Activated CD4-positive, alpha-beta T cell treated with anti-CD3 and anti-CD28 coated beads for 24 hours (primary cell): ENCODE data around the gene ADISSP.

Source experiments
- DNase-seq, 2 donors: peaks; one replicate each; pipeline ENCODE4 v3.0.0-alpha.2; 2020; ENCODE audit warnings: low read depth in 2 of 2

Gene ADISSP

GRCh38 chr20:3716195-3716834, 51.2 kb downstream of the ADISSP start:
- peak in 1 of 2 donors; percentile 6 for DNase-seq

GRCh38 chr20:3714092-3714491, 53.5 kb downstream of the ADISSP start:
- no peak for DNase-seq

GRCh38 chr20:3712279-3712873, 55.2 kb downstream of the ADISSP start, which contains the start of gene SIGLEC1:
TSS of gene SIGLEC1 (minus strand) at chr20:3712600. CDS start at chr20:3707128, 5,472 bp downstream.
- DNase-seq = no peak

DNA sequence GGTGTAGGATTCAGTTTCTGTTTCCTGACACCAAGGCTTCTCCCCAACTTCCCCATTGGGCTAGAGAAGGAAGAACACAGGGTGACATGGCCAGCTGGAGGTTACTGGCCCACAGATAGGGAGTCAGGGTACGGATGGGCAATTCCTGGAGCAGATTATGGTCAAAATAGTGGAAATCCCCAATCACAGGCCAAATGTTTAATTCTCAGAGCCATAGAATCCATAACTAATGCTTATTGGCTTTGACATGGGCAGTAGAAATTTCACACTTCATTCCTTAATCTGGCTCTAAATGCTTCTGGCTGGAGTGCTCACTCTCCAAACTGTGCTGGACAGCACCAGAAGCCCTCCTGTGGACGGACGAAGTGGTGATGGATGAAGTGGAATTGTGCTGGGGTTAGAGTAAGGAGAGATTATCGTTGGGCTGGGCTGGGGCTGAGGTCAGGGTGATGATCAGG, 56.0 kb downstream of the ADISSP start:
- no peak for DNase-seq

GRCh38 chr20:3710703-3711483, 56.7 kb downstream of the ADISSP start:
- peak; percentile 64 to 73 for DNase-seq

DNA sequence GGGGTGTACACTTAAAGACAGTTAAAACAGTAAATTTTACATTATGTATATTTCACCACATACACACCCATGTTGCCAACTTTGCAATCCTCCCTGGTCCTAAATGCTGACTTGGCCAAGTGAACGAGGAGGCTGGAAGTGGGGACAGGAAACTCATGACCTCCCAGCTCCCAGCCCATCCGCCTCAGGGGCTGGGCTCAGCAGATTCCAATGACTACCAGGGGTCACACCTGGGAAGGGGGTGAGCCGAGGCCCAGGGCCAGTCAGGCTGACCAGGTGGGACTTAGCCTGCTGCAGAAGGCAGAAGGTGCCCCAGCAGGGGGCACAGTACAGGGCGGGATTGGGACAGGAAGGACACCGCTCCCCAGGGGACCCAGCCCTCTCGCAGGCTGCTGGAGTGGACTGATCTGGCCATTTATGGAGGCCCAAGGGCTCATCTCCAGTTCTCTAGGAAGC, 57.5 kb downstream of the ADISSP start:
- DNase-seq = no peak

GRCh38 chr20:3707508-3707899, 60.0 kb downstream of the ADISSP start:
- no peak for DNase-seq

- no peak for DNase-seq
These were observed 60.6 kb downstream of the ADISSP start for GRCh38 chr20:3706774-3707507.

DNA sequence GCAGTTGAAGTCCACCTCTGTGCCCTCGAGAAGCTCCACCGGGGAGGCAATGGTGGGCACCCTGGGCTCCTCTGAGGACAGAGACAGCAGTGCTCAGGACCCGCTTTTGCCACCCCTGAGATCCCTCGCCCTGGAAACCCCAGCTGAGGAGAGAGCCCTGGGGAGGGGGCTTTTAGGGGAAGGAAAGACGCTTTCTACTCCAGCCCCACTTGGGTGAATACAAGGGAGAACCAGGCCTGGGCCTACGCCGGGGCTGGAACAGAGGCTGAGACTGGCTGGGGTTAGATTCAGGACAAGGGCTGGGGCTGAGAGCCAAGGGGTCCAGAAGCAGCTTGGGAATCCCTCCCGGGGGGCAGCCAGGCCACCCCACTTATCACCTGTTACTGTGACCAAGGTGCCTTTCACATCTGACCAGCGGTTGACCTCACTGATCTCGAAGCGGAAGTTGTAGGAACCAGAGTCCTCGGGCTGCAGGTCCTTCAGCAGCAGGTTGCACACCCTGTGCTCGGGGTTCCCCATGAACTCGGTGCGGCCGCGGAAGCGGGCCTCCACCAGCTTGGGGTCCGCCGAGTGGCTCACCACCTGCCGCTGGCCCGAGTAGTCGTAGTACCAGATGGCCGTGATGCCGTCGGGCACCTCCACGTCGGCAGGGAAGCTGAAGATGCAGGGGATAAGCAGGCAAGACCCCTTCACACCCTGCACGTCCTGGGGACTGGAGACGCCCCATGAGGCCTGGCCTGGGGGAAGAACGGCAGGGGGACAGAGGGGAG, 61.4 kb downstream of the ADISSP start:
- DNase-seq = no peak

GRCh38 chr20:3705491-3705969, 62.0 kb downstream of the ADISSP start:
- no peak for DNase-seq

DNA sequence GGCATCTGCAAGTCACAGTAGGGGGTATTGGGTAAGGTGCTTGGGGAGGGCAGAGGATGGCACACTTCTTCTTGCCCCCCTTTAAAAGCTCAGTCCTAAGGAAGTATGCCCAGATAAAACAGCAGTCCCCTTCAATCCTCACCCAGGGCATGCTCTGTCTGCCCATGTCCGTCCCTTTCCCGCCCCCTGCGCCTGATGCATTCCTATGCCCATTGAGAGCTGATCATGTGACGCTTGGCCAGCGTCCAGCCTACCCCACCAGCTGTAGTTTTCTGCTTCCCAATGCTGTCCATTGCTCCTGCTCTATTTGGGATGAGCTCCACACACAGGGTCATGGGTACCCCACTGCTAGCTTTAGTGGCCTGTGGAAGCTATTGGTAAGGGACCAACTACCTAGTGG, 63.5 kb downstream of the ADISSP start:
- DNase-seq = no peak
